Thymus (tissue), 11 donors: ENCODE data around the gene OVOL1. TPM values are rescaled to one million over a fixed set of nuclear protein-coding genes. Genes with fewer than 3 reads are reported as not detected.

Experiments
- DNase-seq, 9 donors: peaks; one replicate each; pipeline ENCODE4 v3.0.0-alpha.2; 2013; ENCODE audit warnings: low spot score in 9 of 9, low read depth in 6 of 9, missing footprints in 1 of 9
- H3K27ac ChIP-seq, 2 donors: one replicate each; pipeline ENCODE4 v1.5.1; 2013; ENCODE audit warnings: control low read depth in 1 of 2, low read depth in 1 of 2, low read length in 1 of 2, mild to moderate bottlenecking in 1 of 2, moderate library complexity in 1 of 2
- H3K27me3 ChIP-seq, 2 donors: one replicate each; pipeline ENCODE4 v1.5.1; 2013; ENCODE audit warnings: low read length in 1 of 2; ENCODE audit not compliant: control insufficient read depth in 2 of 2, insufficient read depth in 1 of 2
- H3K36me3 ChIP-seq, 2 donors: one replicate each; pipeline ENCODE4 v1.5.1; 2013; ENCODE audit warnings: low read length in 1 of 2, mild to moderate bottlenecking in 1 of 2, moderate library complexity in 1 of 2; ENCODE audit not compliant: control insufficient read depth in 2 of 2, insufficient read depth in 2 of 2
- H3K4me1 ChIP-seq, 2 donors: one replicate each; pipeline ENCODE4 v1.5.1; 2013; ENCODE audit warnings: low read length in 2 of 2; ENCODE audit not compliant: control insufficient read depth in 2 of 2, insufficient read depth in 2 of 2
- H3K4me3 ChIP-seq, 2 donors: one replicate each; pipeline ENCODE4 v1.5.1; 2013; ENCODE audit warnings: low read length in 2 of 2, control low read depth in 1 of 2, mild to moderate bottlenecking in 1 of 2
- H3K9me3 ChIP-seq, 2 donors: one replicate each; pipeline ENCODE4 v1.5.1; 2013; ENCODE audit warnings: low read length in 1 of 2, mild to moderate bottlenecking in 1 of 2; ENCODE audit not compliant: control insufficient read depth in 2 of 2, insufficient read depth in 1 of 2
- WGBS: extraction: QIAGEN DNeasy Blood & Tissue Kit; methylation state at CpG from one replicate; pipeline ENCODE4 v1.1.7; 2013; 5-methylcytosine and 5-hydroxymethylcytosine counted together
- polyA plus RNA-seq: library from polyadenylated mRNA; stranded (reverse); fragments of 200-250 nt; gene quantifications from one replicate; pipeline ENCODE4 v1.2.3, GENCODE V29; 2013
- total RNA-seq: library from RNA; stranded (reverse); fragments of 120-200 nt; gene quantifications from one replicate; pipeline ENCODE4 v1.2.4, GENCODE V29; 2013
- donor health status: healthy.

OVOL1 gene
- total and polyA plus RNA-seq, 2 donors: 0.47 to 1.3 TPM

DNA sequence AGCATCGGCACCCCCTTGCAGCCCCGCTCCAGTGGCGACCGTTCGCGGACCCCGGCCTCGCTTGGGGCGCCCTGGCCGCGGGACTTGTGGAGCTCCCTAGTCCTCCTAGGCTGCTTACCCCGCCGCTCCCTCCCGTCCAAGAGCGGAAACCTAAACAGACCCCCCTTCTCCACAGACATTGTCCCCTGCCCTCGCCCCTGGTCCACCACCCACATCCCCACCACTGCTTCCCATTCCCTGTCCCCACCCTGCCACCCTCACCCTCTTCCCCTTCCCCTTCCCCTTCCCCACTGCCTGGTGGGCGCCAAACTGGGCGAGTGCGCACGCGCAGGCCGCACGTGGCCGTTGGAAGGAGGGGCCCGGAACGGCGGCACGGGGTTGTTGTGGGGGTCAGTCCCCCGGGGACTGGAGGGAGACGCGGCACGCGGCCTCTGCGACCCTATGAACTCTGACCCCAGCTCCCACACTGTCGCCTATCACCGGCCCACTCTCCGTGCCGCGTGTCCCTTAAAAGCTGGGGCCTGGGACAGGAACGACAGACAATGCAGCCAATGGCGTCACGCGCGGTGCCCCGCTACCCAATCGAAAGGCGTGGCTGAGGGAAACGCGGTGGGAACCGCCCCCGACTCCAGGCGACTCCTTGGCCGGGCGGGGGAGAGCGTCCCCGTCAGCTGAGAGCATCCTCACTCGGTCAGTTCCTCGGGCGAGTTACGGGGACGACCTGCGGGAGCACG, 46.6 kb downstream of the OVOL1 start, which contains the start of gene SNX32:
Gene SNX32, plus strand, starts transcription at position 667 of the 734 bp plus-strand sequence. CDS start 103 bp downstream, outside the sequence.
- Histone ChIP-seq H3K27me3 (peaks cover 0 to 14% of the 10 kb centered on the region in 2 donors), H3K4me3 (peak within 1 kb of the TSS; percentile 71 to 80), H3K4me1 (peaks cover 6 to 19% of the 10 kb centered on the region in 2 donors), H3K9me3 (no peaks in the 10 kb centered on the region), H3K36me3 (no peaks in the 10 kb centered on the region), H3K27ac (peak within 1 kb of the TSS in 1 of 2 donors; percentile 62)
- peak; percentile 81 to 97 (median 93) for DNase-seq
- WGBS: under 1% methylated on average over 63 of the region's 63 CpGs

DNA sequence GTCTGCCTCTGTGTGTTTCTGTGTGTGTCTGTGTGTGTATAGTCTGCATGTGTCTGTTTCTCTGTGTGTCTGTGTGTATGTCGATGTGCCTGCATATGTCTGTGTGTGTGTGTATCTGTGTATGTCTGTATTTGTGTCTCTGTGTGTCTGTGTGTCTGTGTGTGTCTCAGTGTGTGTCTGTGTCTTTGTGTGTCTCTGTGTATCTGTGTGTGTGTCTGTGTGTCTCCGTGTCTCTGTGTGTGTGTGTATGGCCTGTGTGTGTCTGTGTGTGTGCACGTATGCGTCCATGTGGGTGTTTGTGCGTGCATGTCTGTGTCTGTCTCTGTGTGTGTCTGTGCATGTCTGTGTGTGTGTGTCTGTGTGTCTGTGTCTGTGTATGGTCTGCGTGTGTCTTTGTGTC, 47.3 kb downstream of the OVOL1 start:
- H3K4me3 ChIP-seq: peak overlapping the region; percentile 71 to 80
- H3K27me3 ChIP-seq: peaks cover 0 to 14% of the 10 kb centered on the region in 2 donors
- H3K4me1 ChIP-seq: peaks cover 6 to 19% of the 10 kb centered on the region in 2 donors
- H3K36me3 ChIP-seq: no peaks in the 10 kb centered on the region
- no peak for DNase-seq
- no peaks in the 10 kb centered on the region for H3K9me3 ChIP-seq
- WGBS: 69% methylated on average over 6 of the region's 6 CpGs
- H3K27ac ChIP-seq: no peak overlapping the region

DNA sequence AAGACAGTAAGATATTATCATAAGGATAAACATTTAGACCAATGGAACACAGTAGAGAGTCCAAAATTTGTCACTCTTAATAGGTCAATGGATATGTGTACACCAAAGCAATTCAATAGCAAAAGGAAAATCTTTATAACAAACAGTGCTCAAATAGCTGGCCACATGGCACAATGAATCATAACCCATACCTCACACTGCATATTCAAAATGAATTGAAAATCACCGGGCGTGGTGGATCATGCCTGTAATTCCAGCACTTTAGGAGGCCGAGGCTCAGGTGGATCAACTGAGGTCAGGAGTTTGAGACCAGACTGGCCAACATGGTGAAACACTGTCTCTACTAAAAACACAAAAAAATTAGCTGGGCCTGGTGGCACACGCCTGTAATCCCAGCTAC, 55.3 kb downstream of the OVOL1 start:
- Histone ChIP-seq H3K4me3 (no peak overlapping the region), H3K27ac (no peak overlapping the region), H3K4me1 (no peaks in the 10 kb centered on the region), H3K36me3 (no peaks in the 10 kb centered on the region), H3K9me3 (no peaks in the 10 kb centered on the region), H3K27me3 (peaks cover 0 to under 1% of the 10 kb centered on the region in 2 donors)
- WGBS: 96% methylated on average over 4 of the region's 4 CpGs
- no peak for DNase-seq

DNA sequence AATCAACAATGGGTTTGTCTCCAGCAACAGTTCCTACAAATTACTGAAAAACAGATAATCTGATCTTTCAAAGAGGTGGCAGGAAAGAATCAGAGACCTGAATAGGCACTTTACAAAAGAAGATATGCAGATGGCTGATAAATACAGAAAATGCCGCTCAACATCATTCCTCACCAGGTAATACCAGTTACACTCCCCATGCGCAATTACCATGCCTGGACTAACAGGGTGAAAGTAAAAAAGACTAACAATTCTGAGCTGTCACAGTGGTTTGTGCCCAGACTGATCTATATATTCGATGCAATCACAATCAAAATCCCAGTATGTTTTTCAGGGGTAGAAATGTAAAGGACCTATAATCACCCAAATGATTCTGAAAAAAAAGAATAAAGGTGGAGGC, 56.9 kb downstream of the OVOL1 start:
- Histone ChIP-seq H3K4me3 (no peak overlapping the region), H3K27me3 (peaks cover 0 to 2% of the 10 kb centered on the region in 2 donors), H3K4me1 (no peaks in the 10 kb centered on the region), H3K9me3 (no peaks in the 10 kb centered on the region), H3K27ac (no peak overlapping the region), H3K36me3 (no peaks in the 10 kb centered on the region)
- 97% methylated on average over 3 of the region's 3 CpGs for WGBS
- no peak for DNase-seq

DNA sequence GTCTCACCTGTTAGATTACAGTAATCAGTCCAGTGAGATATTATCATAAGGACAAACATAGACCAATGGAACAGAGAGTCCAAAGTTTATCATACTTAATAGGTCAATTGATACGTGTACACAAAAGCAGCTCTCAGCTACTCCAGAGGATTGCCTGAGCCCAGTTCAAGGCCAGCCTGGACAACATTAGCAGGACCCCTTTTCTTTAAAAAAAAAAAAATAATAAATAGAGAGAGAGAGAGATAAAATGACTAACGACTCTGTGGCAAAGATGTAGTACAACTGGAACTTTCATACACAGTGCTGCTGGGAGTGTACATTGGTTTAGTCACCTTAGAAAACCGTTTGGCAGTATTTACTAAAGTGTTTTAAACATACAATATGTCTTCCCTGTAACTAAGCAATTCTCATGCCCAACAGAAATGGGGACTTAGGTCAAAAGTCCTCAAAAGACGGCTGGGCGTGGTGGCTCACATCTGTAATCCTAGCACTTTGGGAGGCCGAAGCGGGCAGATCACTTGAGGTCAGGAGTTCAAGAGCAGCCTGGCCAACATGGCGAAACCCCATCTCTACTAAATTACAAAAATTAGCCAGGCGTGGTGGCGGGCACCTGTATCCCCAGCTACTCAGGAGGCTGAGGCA, 57.5 kb downstream of the OVOL1 start:
- DNase-seq: no peak
- WGBS: 96% methylated on average over 10 of the region's 10 CpGs
- Histone ChIP-seq H3K27ac (no peak overlapping the region), H3K4me3 (no peak overlapping the region), H3K9me3 (no peaks in the 10 kb centered on the region), H3K4me1 (no peaks in the 10 kb centered on the region), H3K27me3 (peaks cover 0 to 2% of the 10 kb centered on the region in 2 donors), H3K36me3 (no peaks in the 10 kb centered on the region)

Other genes starting within 250 kb of the OVOL1 start
- 13.3 TPM for gene LTBP3, start 228.7 kb upstream of the OVOL1 start, total RNA-seq
- gene LTBP3, start 228.7 kb upstream of the OVOL1 start, polyA plus RNA-seq: 64.6 TPM
- 40.7 TPM for gene ZNRD2, start 216.6 kb upstream of the OVOL1 start, total RNA-seq
- 38.0 TPM for gene ZNRD2, start 216.6 kb upstream of the OVOL1 start, polyA plus RNA-seq
- gene FAM89B, start 214.5 kb upstream of the OVOL1 start, total RNA-seq: 47.2 TPM
- 62.2 TPM for gene FAM89B, start 214.5 kb upstream of the OVOL1 start, polyA plus RNA-seq
- 19.9 TPM for gene EHBP1L1, start 211.0 kb upstream of the OVOL1 start, total RNA-seq
- 66.5 TPM for gene EHBP1L1, start 211.0 kb upstream of the OVOL1 start, polyA plus RNA-seq
- gene KCNK7, start 191.3 kb upstream of the OVOL1 start, total RNA-seq: 0.66 TPM
- 3.8 TPM for gene KCNK7, start 191.3 kb upstream of the OVOL1 start, polyA plus RNA-seq
- 21.9 TPM for gene MAP3K11, start 172.8 kb upstream of the OVOL1 start, total RNA-seq
- gene MAP3K11, start 172.8 kb upstream of the OVOL1 start, polyA plus RNA-seq: 61.0 TPM
- 7.4 TPM for gene PCNX3, start 171.3 kb upstream of the OVOL1 start, total RNA-seq
- 23.4 TPM for gene PCNX3, start 171.3 kb upstream of the OVOL1 start, polyA plus RNA-seq
- 51.9 TPM for gene SIPA1, start 149.0 kb upstream of the OVOL1 start, total RNA-seq
- gene SIPA1, start 149.0 kb upstream of the OVOL1 start, polyA plus RNA-seq: 153 TPM
- 17.1 TPM for gene RELA, start 124.1 kb upstream of the OVOL1 start, total RNA-seq
- gene RELA, start 124.1 kb upstream of the OVOL1 start, polyA plus RNA-seq: 41.9 TPM
- gene KAT5, start 74.8 kb upstream of the OVOL1 start, total RNA-seq: 53.5 TPM
- gene KAT5, start 74.8 kb upstream of the OVOL1 start, polyA plus RNA-seq: 104 TPM
- gene RNASEH2C, start 66.3 kb upstream of the OVOL1 start, total RNA-seq: 85.9 TPM
- gene RNASEH2C, start 66.3 kb upstream of the OVOL1 start, polyA plus RNA-seq: 49.4 TPM
- 5.3 TPM for gene AP5B1, start 6.1 kb upstream of the OVOL1 start, total RNA-seq
- 7.6 TPM for gene AP5B1, start 6.1 kb upstream of the OVOL1 start, polyA plus RNA-seq
- 0.38 TPM for gene SNX32, start 46.9 kb downstream of the OVOL1 start, total RNA-seq
- gene SNX32, start 46.9 kb downstream of the OVOL1 start, polyA plus RNA-seq: 1.1 TPM
- gene CFL1, start 71.1 kb downstream of the OVOL1 start, total RNA-seq: 1,006 TPM
- 673 TPM for gene CFL1, start 71.1 kb downstream of the OVOL1 start, polyA plus RNA-seq
- 46.8 TPM for gene MUS81, start 73.4 kb downstream of the OVOL1 start, total RNA-seq
- gene MUS81, start 73.4 kb downstream of the OVOL1 start, polyA plus RNA-seq: 127 TPM
- gene EFEMP2, start 85.7 kb downstream of the OVOL1 start, total RNA-seq: 11.9 TPM
- 41.8 TPM for gene EFEMP2, start 85.7 kb downstream of the OVOL1 start, polyA plus RNA-seq
- 18.5 TPM for gene CTSW, start 92.8 kb downstream of the OVOL1 start, total RNA-seq
- 4.2 TPM for gene CTSW, start 92.8 kb downstream of the OVOL1 start, polyA plus RNA-seq
- gene FIBP, start 101.4 kb downstream of the OVOL1 start, total RNA-seq: 71.0 TPM
- gene FIBP, start 101.4 kb downstream of the OVOL1 start, polyA plus RNA-seq: 70.9 TPM
- gene CCDC85B, start 103.6 kb downstream of the OVOL1 start, total RNA-seq: 30.5 TPM
- gene CCDC85B, start 103.6 kb downstream of the OVOL1 start, polyA plus RNA-seq: 20.2 TPM
- gene FOSL1, start 113.3 kb downstream of the OVOL1 start, total RNA-seq: 0.14 TPM
- 3.8 TPM for gene FOSL1, start 113.3 kb downstream of the OVOL1 start, polyA plus RNA-seq
- gene C11orf68, start 132.0 kb downstream of the OVOL1 start, total RNA-seq: 11.0 TPM
- 38.8 TPM for gene C11orf68, start 132.0 kb downstream of the OVOL1 start, polyA plus RNA-seq
- gene DRAP1, start 132.4 kb downstream of the OVOL1 start, total RNA-seq: 200 TPM
- gene DRAP1, start 132.4 kb downstream of the OVOL1 start, polyA plus RNA-seq: 131 TPM
- gene TSGA10IP, start 158.4 kb downstream of the OVOL1 start, total RNA-seq: 0.09 TPM
- 0.05 TPM for gene TSGA10IP, start 158.4 kb downstream of the OVOL1 start, polyA plus RNA-seq
- gene SART1, start 174.7 kb downstream of the OVOL1 start, total RNA-seq: 35.4 TPM
- gene SART1, start 174.7 kb downstream of the OVOL1 start, polyA plus RNA-seq: 97.5 TPM
- 24.7 TPM for gene EIF1AD, start 215.1 kb downstream of the OVOL1 start, total RNA-seq
- 17.8 TPM for gene EIF1AD, start 215.1 kb downstream of the OVOL1 start, polyA plus RNA-seq
- gene BANF1, start 215.4 kb downstream of the OVOL1 start, total RNA-seq: 64.7 TPM
- gene BANF1, start 215.4 kb downstream of the OVOL1 start, polyA plus RNA-seq: 172 TPM
- gene CST6, start 224.9 kb downstream of the OVOL1 start, total RNA-seq: 0.66 TPM
- gene CST6, start 224.9 kb downstream of the OVOL1 start, polyA plus RNA-seq: 23.0 TPM
- 0.14 TPM for gene CATSPER1, start 239.4 kb downstream of the OVOL1 start, total RNA-seq
- gene CATSPER1, start 239.4 kb downstream of the OVOL1 start, polyA plus RNA-seq: 0.34 TPM